ENCODE measurements around the gene RNF169. TPM values are rescaled to one million over a fixed set of nuclear protein-coding genes. Genes with fewer than 3 reads are reported as not detected.

The RNF169 gene
- total RNA-seq, 1 donor from 2014 or later, result 23.5 TPM

Small RNAs within 50 kb of the gene (microRNA-seq; reads per million reads assigned to microRNA genes)
- not detected for gene MIR4696

Other genes with a start within 250 kb of the RNF169 start
- 44.4 and 46.3 TPM in 2 replicates for gene POLD3, start 156.3 kb upstream of the RNF169 start, total RNA-seq
- 0.35 and 0.55 TPM in 2 replicates for gene CHRDL2, start 17.4 kb upstream of the RNF169 start, total RNA-seq
- 5.6 and 8.3 TPM in 2 replicates for gene XRRA1, start 200.2 kb downstream of the RNF169 start, total RNA-seq
- 186 and 197 TPM in 2 replicates for gene SPCS2, start 200.4 kb downstream of the RNF169 start, total RNA-seq
- gene NEU3, start 240.1 kb downstream of the RNF169 start, total RNA-seq, result 11.3 and 12.7 TPM in 2 replicates

Measured in neural crest cell (in vitro differentiated cells).